Measurements from ENCODE around the gene OR7G1. TPM values are rescaled to one million over a fixed set of nuclear protein-coding genes. Genes with fewer than 3 reads are reported as not detected.

The OR7G1 gene
- polyA plus RNA-seq (2013, experiment 1 of 2; ENCODE audit: insufficient read length), result not detected
- not detected for polyA plus RNA-seq (2013, experiment 2 of 2; ENCODE audit: insufficient read length)

GRCh38 chr19:9115307-9115813, at the start of gene OR7G1:
Gene OR7G1 (minus strand): TSS chr19:9115763. CDS start chr19:9115763, 0 bp downstream.
- DNase-seq, result no peak

- DNase-seq, result no peak
These were observed 49.7 kb upstream of the OR7G1 start for GRCh38 chr19:9165261-9165660.

- DNase-seq, result no peak
These were observed 45.9 kb upstream of the OR7G1 start for GRCh38 chr19:9161427-9161826.

GRCh38 chr19:9159891-9160290, 44.3 kb upstream of the OR7G1 start:
- no peak for DNase-seq

- DNase-seq, result no peak
These were observed 40.7 kb upstream of the OR7G1 start for GRCh38 chr19:9156304-9156703.

- no peak for DNase-seq
These were observed 40.0 kb upstream of the OR7G1 start for GRCh38 chr19:9155591-9155990.

GRCh38 chr19:9151367-9151766, 35.8 kb upstream of the OR7G1 start:
- DNase-seq, result no peak

- no peak for DNase-seq
These were observed 35.1 kb upstream of the OR7G1 start for GRCh38 chr19:9150650-9151049.

GRCh38 chr19:9149997-9150396, 34.4 kb upstream of the OR7G1 start:
- DNase-seq, result no peak

GRCh38 chr19:9148697-9149096, 33.1 kb upstream of the OR7G1 start:
- no peak for DNase-seq

GRCh38 chr19:9146882-9147281, 31.3 kb upstream of the OR7G1 start:
- no peak for DNase-seq

- DNase-seq, result no peak
These were observed 29.4 kb upstream of the OR7G1 start for GRCh38 chr19:9144920-9145319.

GRCh38 chr19:9140159-9140874, 24.8 kb upstream of the OR7G1 start, which contains the start of gene ZNF317:
Gene ZNF317 (plus strand): TSS chr19:9140397. CDS start chr19:9156017, 15,620 bp downstream.
- peak; percentile 95 for DNase-seq

- DNase-seq, result no peak
These were observed 24.1 kb upstream of the OR7G1 start for GRCh38 chr19:9139609-9140158.

- peak; percentile 15 for DNase-seq
These were observed 16.9 kb upstream of the OR7G1 start for GRCh38 chr19:9132422-9132821.

GRCh38 chr19:9130965-9131364, 15.4 kb upstream of the OR7G1 start:
- DNase-seq, result no peak

GRCh38 chr19:9128171-9128570, 12.6 kb upstream of the OR7G1 start:
- peak; percentile 30 for DNase-seq

- no peak for DNase-seq
These were observed 11.4 kb upstream of the OR7G1 start, which contains the start of gene OR7G3 for GRCh38 chr19:9126900-9127405. Gene OR7G3 (minus strand): TSS chr19:9126950. CDS start chr19:9126950, 0 bp downstream.

- no peak for DNase-seq
These were observed 984 bp upstream of the OR7G1 start for GRCh38 chr19:9116547-9116946.

- no peak for DNase-seq
These were observed 5.6 kb downstream of the OR7G1 start for GRCh38 chr19:9109959-9110358.

- no peak for DNase-seq
These were observed 8.2 kb downstream of the OR7G1 start, which contains the start of gene OR7G2 for GRCh38 chr19:9107375-9107774. Gene OR7G2 (minus strand): TSS chr19:9107475. CDS start chr19:9103243, 4,232 bp downstream.

GRCh38 chr19:9086761-9087160, 28.8 kb downstream of the OR7G1 start, which contains the start of gene OR1M1:
Gene OR1M1 (plus strand): TSS chr19:9087061. CDS start chr19:9093245, 6,184 bp downstream.
- DNase-seq, result no peak

- DNase-seq, result no peak
These were observed 36.9 kb downstream of the OR7G1 start for GRCh38 chr19:9078651-9079050.

All from fibroblast of skin of back (primary cell).